K562 (cell line): ENCODE results near the gene LCMT2. TPM values are rescaled to one million over a fixed set of nuclear protein-coding genes. Genes with fewer than 3 reads are reported as not detected.

Source experiments
- CBFA2T3 ChIP-seq: fragments of 450-650 bp; IDR thresholded peaks from 2 replicates; pipeline ENCODE4 v1.6.1; 2017
- ETV6 ChIP-seq, 3 experiments: fragments of 150-350 bp in 1 of 3; sonication (generic) in 1 of 3; formaldehyde crosslinking in 1 of 3; IDR thresholded peaks; 2 replicates each; pipeline versions ENCODE4 v1.6.1 to v1.8.0; 2014 to 2022; ENCODE audit warnings: borderline replicate concordance in 2 of 3, low read depth in 2 of 3, antibody characterized with exemption in 1 of 3, low read length in 1 of 3, mild to moderate bottlenecking in 1 of 3, missing genetic modification reagents in 1 of 3
- GTF2F1 ChIP-seq: IDR thresholded peaks from 2 replicates; pipeline ENCODE4 v1.6.1; 2011; ENCODE audit warnings: low read depth, low read length, improper control_type of control experiment
- HNRNPH1 ChIP-seq: fragments of 200-400 bp; formaldehyde crosslinking; optimal IDR thresholded peaks from 2 replicates; pipeline ENCODE3; 2017; ENCODE audit warnings: low read depth, mild to moderate bottlenecking, low read length, moderate library complexity
- KLF10 ChIP-seq: fragments of 250-450 bp; sonication (Bioruptor Pico); IDR thresholded peaks from 2 replicates; pipeline ENCODE4 v1.6.1; 2021; ENCODE audit warnings: matching md5 sums
- MBD2 ChIP-seq: sonication (generic); IDR thresholded peaks from 2 replicates; pipeline ENCODE4 v1.6.1; 2016; ENCODE audit warnings: low read depth, borderline replicate concordance
- MCM2 ChIP-seq: fragments of 450-650 bp; IDR thresholded peaks from 2 replicates; pipeline ENCODE4 v1.6.1; 2017; ENCODE audit warnings: low read depth, mild to moderate bottlenecking
- MECOM ChIP-seq: fragments of 250-450 bp; sonication (Bioruptor Pico); IDR thresholded peaks from 2 replicates; pipeline ENCODE4 v1.8.0; 2022; ENCODE audit warnings: inconsistent platforms
- PML ChIP-seq: IDR thresholded peaks from 2 replicates; pipeline ENCODE4 v1.6.1; 2012; ENCODE audit warnings: low read length, inconsistent platforms
- POLR2AphosphoS5 ChIP-seq: IDR thresholded peaks from 2 replicates; pipeline ENCODE4 v1.6.1; 2011; ENCODE audit warnings: mild to moderate bottlenecking, low read depth, low read length, moderate library complexity; ENCODE audit not compliant: control insufficient read depth, insufficient read depth
- SIRT6 ChIP-seq: IDR thresholded peaks from one replicate; pipeline ENCODE4 v1.6.1; 2012; ENCODE audit warnings: low read depth, mild to moderate bottlenecking, control low read depth, inconsistent platforms, low read length, moderate library complexity
- SP2 ChIP-seq: IDR thresholded peaks from 2 replicates; pipeline ENCODE4 v1.6.1; 2011; ENCODE audit warnings: mild to moderate bottlenecking, low read depth, low read length, moderate library complexity; ENCODE audit not compliant: poor library complexity, severe bottlenecking; ENCODE audit errors: extremely low read depth
- ZNF507 ChIP-seq: conservative IDR thresholded peaks from 2 replicates; pipeline ENCODE4 v1.6.1; 2017; ENCODE audit warnings: missing genetic modification characterization, missing compliant biosample characterization
- ZNF778 ChIP-seq: fragments of 450-650 bp; formaldehyde crosslinking; IDR thresholded peaks from 2 replicates; pipeline ENCODE4 v1.4.0; 2020; ENCODE audit warnings: mild to moderate bottlenecking, moderate library complexity
- polyA plus RNA-seq, 8 experiments: library from polyadenylated mRNA; depleted of rRNA in 4 of 8; stranded (reverse) in 5 of 8; unstranded in 3 of 8; fragments of >200 nt; fragmentation: Nextera tagmentation in 2 of 8; fragmentation: Illumina TruSeq in 1 of 8; extraction: Ambion mirVana in 2 of 8; extraction: Trizol in 1 of 8; gene quantifications; 2 replicates each; pipeline versions ENCODE4 v1.2.1 to v1.2.3, GENCODE V29; 2011 to 2014; ENCODE audit warnings: inconsistent platforms in 1 of 8, missing spikeins in 1 of 8
- total RNA-seq, 7 experiments: library from RNA; depleted of rRNA in 6 of 7; stranded (reverse); fragments of >200 nt in 6 of 7; fragmentation: Illumina TruSeq in 2 of 7; extraction: Trizol in 2 of 7; gene quantifications; 2 replicates each; pipeline versions ENCODE4 v1.2.1 to v1.2.3, GENCODE V29; 2011 to 2021; ENCODE audit warnings: low replicate concordance in 1 of 7
- TF ChIP-seq, protein P1 (sequence below): fragments of 250-450 bp; sonication (Bioruptor Pico); IDR thresholded peaks from 2 replicates; pipeline ENCODE4 v1.5.1; 2021; ENCODE audit warnings: mild to moderate bottlenecking
- TF ChIP-seq, protein P2 (sequence below), 2 experiments: IDR thresholded peaks; 2 replicates each; pipeline ENCODE4 v1.6.1; 2012; ENCODE audit warnings: improper control_type of control experiment in 2 of 2, low read depth in 2 of 2, low read length in 2 of 2, borderline replicate concordance in 1 of 2
- TF ChIP-seq, protein P3 (sequence below): fragments of 450-650 bp; IDR thresholded peaks from 2 replicates; pipeline ENCODE4 v1.6.1; 2017; ENCODE audit warnings: mild to moderate bottlenecking, moderate library complexity
- TF ChIP-seq, protein P4 (sequence below): fragments of 450-650 bp; IDR thresholded peaks from 2 replicates; pipeline ENCODE4 v1.6.1; 2016; ENCODE audit warnings: borderline replicate concordance

LCMT2 gene
- total and polyA plus RNA-seq, 9 of the 15 experiments (the other 6 are each of a cell fraction or from before 2014, with no cell fraction given), result 2.5 to 22.3 (median 15.2) TPM

DNA sequence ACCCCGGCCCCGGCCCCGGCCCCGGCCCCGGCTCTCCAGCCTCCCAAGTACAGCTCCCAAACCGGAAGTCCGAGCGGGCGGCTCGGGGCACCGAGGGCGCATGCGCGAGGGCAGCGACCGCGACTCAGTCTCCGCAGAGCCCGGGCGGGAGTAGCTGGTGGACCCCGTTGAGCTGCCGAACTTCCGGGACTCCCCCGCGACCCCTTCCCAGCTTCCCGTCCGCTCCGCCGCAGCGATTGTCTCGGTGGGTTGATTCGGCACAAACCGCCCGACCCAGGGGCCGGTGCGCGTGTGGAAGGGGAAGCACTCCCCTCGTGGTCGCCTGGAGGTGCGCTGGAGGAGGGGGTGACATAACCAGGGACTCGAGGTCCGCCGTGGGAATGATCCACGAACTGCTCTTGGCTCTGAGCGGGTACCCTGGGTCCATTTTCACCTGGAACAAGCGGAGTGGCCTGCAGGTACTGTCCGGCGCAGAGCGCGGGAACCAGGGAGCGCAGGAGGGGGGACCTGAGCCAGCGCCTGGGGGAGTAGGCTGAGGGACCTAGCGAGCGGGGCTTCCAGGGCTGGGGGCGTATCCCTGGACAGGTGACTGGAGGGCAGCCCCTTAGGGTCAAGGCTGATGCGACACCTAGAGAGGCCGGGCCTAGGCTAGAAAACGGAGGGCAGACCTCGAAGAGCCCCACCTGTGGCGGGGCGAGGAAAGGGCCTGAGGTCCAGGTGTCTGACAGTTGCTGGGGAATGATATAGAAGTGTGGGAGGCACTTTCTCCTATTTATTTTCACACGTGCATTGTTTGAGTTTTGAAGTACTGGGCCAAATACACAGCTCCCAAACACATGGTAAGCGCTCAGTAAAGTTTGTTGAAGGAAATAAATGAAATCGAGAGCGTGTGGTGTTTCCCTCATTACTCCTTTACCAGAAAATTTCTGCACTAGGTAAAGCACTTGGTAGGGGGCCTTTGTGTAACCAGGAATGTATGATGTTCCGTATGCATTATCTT is 40.9 kb upstream of the LCMT2 start, which contains the start of the genes TUBGCP4 and ZSCAN29 (continued):
- TF ChIP-seq, protein P1, sequence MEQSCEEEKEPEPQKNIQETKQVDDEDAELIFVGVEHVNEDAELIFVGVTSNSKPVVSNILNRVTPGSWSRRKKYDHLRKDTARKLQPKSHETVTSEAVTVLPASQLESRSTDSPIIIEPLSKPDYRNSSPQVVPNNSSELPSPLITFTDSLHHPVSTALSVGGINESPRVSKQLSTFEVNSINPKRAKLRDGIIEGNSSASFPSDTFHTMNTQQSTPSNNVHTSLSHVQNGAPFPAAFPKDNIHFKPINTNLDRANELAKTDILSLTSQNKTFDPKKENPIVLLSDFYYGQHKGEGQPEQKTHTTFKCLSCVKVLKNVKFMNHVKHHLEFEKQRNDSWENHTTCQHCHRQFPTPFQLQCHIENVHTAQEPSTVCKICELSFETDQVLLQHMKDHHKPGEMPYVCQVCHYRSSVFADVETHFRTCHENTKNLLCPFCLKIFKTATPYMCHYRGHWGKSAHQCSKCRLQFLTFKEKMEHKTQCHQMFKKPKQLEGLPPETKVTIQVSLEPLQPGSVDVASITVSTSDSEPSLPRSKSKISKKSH (CRISPR knock-in tag), result no peak
- peak; percentile 20 for TF ChIP-seq CBFA2T3
- peak; percentile 52 for TF ChIP-seq PML
- TF ChIP-seq, protein P2, sequence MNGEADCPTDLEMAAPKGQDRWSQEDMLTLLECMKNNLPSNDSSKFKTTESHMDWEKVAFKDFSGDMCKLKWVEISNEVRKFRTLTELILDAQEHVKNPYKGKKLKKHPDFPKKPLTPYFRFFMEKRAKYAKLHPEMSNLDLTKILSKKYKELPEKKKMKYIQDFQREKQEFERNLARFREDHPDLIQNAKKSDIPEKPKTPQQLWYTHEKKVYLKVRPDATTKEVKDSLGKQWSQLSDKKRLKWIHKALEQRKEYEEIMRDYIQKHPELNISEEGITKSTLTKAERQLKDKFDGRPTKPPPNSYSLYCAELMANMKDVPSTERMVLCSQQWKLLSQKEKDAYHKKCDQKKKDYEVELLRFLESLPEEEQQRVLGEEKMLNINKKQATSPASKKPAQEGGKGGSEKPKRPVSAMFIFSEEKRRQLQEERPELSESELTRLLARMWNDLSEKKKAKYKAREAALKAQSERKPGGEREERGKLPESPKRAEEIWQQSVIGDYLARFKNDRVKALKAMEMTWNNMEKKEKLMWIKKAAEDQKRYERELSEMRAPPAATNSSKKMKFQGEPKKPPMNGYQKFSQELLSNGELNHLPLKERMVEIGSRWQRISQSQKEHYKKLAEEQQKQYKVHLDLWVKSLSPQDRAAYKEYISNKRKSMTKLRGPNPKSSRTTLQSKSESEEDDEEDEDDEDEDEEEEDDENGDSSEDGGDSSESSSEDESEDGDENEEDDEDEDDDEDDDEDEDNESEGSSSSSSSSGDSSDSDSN (IDR thresholded peaks at IDR 0.05; ENCODE audit: borderline replicate concordance in 1 of 2, low read depth in 2 of 2, low read length in 2 of 2), result 0 out of 4 replicates have a peak, but pooled peaks of 1 of the 2 experiments have one; percentile 25
- no peak for TF ChIP-seq MCM2
- peak; percentile 22 for TF ChIP-seq SP2
- TF ChIP-seq, protein P3, sequence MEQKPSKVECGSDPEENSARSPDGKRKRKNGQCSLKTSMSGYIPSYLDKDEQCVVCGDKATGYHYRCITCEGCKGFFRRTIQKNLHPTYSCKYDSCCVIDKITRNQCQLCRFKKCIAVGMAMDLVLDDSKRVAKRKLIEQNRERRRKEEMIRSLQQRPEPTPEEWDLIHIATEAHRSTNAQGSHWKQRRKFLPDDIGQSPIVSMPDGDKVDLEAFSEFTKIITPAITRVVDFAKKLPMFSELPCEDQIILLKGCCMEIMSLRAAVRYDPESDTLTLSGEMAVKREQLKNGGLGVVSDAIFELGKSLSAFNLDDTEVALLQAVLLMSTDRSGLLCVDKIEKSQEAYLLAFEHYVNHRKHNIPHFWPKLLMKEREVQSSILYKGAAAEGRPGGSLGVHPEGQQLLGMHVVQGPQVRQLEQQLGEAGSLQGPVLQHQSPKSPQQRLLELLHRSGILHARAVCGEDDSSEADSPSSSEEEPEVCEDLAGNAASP, result no peak
- no peak for TF ChIP-seq MBD2
- TF ChIP-seq POLR2AphosphoS5, result peak; percentile 71; the same call in 1 of the 2 replicates
- TF ChIP-seq GTF2F1, result no peak
- TF ChIP-seq ZNF778 (CRISPR knock-in tag), result no peak
- TF ChIP-seq ZNF507 (tag), result no peak
- TF ChIP-seq, protein P4, sequence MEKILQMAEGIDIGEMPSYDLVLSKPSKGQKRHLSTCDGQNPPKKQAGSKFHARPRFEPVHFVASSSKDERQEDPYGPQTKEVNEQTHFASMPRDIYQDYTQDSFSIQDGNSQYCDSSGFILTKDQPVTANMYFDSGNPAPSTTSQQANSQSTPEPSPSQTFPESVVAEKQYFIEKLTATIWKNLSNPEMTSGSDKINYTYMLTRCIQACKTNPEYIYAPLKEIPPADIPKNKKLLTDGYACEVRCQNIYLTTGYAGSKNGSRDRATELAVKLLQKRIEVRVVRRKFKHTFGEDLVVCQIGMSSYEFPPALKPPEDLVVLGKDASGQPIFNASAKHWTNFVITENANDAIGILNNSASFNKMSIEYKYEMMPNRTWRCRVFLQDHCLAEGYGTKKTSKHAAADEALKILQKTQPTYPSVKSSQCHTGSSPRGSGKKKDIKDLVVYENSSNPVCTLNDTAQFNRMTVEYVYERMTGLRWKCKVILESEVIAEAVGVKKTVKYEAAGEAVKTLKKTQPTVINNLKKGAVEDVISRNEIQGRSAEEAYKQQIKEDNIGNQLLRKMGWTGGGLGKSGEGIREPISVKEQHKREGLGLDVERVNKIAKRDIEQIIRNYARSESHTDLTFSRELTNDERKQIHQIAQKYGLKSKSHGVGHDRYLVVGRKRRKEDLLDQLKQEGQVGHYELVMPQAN, result peak; percentile 84
- TF ChIP-seq MECOM (CRISPR knock-in tag), result no peak
- TF ChIP-seq ETV6 (IDR thresholded peaks at IDR 0.05; ENCODE audit: borderline replicate concordance in 1 of 2, low read depth in 2 of 2, low read length in 1 of 2), result no peak
- TF ChIP-seq ETV6 (CRISPR knock-in tag; IDR thresholded peaks at IDR 0.05; ENCODE audit: borderline replicate concordance), result no peak
- no peak for TF ChIP-seq KLF10
- no peak for TF ChIP-seq HNRNPH1
- no peak for TF ChIP-seq SIRT6
